HG03457 (cell line): Measurements from ENCODE around the gene SIM1.

ENCODE experiments used
- ATAC-seq: cut with Tn5 transposase; IDR thresholded peaks from one replicate; pipeline ENCODE4 v1.9.1; 2021; ENCODE audit warnings: moderate number of reproducible peaks; ENCODE audit not compliant: unreplicated experiment

Gene SIM1

DNA sequence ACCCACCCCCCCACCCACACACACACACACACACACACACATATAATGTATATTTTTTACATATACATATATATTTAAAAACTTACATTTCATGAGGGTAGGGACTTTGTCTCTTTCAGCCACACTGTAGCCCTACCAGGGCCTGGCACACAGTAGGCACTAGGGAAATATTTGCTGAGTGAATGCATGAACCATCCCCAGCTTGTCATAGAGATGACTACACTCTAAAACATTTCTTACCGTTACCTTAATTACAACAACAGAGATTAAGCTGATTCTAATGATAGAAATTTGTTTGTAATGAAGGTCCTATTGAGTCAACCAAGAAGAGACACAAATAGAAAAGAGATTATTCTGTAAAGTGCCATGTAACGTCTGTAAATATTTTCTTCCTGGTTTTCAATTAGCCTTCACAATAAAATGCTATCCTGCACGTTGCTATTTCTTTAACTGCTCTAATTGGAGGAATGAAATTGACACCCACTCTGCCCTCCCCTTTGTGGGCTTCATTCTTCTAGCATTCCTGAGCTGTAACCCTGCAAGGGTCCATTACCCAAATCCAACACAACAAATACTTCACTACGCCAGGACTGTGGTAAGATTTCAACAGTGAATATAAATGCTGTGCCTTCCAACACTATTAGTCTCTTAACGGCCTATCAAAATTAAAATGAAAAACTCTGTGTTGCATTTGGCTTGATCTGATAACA lies 30.8 kb downstream of the SIM1 start:
- ATAC-seq = no peak

DNA sequence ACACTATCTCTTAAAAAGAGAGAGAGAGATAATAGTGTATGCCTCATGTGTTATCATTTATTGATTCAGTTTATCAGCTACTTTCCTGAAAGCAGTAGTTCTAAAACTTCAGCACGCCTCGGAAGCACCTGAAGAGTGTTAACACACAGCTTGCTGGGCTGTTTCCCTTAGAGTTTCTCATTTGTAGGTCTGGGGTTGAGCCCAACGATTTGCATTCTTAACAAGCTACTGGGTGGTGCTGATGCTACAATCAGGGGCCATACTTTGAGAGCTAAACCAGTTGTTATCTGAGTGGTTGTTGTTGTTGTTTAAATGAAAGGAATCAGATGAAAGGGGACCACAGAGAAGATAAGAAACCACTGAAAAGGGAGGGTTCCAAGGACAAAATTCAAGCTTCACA lies 32.6 kb downstream of the SIM1 start:
- ATAC-seq = no peak

DNA sequence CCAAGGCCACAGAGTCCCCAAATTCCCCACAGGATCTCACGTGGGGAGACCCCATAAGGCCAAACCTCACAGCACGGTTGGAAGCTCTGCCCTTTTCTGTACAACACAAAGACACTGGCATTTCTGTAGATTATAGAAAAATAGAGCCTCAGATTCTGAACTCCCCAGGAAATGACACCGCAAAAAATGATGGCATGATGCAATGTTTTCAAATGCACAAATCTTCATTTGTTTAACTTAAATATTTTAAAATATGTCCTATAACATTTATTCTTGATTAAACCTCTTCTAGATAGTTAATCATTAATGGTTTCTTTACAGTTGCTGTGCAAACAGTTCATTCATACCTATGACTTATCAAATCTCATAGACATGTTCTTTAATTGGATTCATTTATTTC lies 33.8 kb downstream of the SIM1 start:
- ATAC-seq = no peak

DNA sequence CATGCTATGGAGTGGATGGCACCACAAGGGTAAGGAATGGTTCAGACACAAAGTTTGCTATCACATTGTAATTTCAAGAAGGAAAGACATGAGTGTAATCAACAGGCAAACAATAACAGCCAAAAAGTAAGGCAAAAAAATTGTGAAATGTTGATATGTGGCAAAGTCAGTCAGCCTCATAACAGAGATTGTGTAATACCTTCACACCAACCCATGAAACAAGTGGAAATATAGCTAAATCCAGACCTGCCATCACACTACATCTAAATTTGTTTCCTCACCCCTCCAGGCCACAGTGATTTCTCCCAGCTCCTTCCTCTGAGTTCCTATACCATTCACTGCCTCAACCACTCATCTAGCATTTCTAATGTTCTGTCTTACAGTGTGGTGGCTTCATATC lies 37.3 kb downstream of the SIM1 start:
- no peak for ATAC-seq

DNA sequence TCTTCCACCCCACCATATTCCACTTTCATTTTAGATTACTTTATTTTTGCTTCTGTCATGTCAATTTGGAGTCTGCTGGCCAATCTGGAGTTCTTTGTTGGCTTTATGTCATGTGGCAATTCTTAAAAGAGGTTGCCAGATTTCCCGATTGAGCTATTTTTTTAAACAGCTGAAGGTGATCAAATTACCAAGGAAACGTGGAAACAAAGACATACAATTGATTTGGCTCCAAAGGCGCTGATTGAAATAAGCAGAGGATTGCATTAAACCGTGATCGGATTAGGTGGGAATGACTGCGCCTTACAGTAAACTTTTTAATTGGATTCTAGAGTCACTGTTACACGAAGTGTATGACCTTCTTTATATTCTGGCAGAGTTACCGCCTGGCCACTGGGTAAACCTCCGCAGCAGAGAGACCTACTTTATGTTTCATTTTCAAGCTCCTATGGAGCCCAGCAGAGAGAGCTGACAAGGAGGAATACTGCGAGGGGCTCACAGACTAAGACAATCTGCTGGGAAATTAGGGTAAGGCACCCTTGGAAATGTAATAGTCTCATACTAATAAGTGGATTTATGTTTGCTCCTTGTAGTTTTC lies 37.9 kb downstream of the SIM1 start:
- no peak for ATAC-seq

DNA sequence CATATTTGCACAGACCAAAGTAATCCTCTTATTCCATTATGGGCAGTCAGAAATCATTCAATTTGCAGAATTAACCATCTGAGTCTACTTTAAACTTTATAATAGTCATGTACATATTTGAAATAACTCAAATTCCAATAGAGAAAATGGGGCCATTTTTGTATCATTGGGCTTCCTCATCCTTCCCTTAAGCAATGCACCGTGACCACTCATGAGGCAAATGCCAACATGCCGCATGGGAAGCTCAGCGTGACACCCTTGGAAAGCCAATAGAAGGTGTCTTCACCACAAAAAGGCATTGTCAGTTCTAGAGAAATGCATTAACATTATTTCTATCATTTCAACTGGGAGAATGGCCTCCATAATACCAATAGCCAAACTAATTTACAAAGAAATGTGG lies 38.5 kb downstream of the SIM1 start:
- no peak for ATAC-seq

DNA sequence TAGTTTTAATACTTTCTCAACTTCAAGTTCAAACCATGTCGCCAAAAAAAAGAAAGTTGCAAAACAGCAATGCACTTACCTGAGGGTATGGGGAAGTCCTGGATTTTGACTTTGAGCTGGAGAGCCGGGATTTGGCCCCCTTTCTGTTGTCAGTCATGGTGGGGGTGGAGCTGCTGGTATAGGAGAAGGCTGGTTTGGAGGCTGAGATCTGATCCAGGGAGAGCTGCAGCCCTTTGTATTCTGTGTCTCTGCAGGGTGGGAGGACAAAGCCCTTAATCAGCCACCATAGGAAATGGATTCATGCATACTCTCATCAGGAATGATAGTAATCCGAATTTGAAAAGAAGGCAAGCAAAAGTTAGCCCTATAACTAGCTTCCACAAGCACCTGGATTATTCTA lies 44.0 kb downstream of the SIM1 start:
- no peak for ATAC-seq

DNA sequence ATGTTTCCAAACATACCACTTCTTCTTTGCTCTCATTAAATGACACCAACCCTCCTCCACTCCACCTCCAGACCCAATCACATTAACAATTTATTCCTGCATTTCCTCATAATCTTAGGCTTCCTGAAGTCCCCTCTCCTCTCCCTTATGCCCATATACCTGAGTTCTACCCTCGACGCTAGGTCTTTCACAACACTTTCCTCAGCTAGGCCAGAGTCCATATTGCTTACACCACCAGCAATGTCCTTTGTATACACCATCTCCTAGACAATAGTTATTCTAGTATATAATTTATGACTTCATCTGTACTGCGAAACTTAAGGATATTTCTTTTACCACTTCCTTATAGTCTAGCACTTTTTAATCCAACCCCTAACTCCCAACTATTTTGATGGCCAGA lies 47.7 kb downstream of the SIM1 start:
- ATAC-seq = no peak

DNA sequence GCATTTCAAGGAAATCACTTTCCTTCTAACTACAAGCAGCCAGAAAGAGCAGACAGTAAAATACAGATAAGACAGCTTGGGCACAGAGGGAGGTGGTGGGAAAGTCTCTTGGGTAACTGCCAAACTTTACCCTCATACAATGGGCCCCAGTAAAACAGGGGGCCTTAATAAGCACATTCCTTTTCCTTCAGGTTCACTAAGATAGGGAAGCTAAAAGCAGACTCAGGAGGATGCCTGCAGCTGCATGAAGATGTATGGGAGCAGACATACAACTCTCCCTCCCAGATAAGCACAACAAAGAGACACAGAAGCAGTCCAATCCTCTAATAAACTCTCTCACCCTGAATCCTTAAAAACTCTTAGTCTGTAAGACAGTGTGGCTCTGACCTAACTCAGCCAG lies 49.0 kb downstream of the SIM1 start:
- no peak for ATAC-seq

DNA sequence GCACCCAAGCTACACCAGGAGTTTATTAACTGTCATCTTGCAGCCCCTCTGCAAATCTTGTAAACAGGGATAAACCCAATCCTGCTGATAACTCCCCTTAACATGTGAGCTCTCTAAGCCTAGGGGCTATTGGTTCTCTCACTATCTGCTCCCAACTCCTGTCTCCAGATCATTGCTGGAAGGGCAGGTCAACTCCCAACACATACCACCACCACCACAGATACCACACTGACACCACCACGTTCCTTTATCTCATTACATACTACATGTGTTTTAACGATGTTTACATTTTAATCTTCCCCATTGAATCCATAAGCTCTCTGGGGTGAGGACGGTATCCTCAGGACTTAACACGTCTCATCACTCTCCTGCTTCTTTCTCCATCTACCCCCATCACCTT lies 51.8 kb downstream of the SIM1 start:
- ATAC-seq = no peak

DNA sequence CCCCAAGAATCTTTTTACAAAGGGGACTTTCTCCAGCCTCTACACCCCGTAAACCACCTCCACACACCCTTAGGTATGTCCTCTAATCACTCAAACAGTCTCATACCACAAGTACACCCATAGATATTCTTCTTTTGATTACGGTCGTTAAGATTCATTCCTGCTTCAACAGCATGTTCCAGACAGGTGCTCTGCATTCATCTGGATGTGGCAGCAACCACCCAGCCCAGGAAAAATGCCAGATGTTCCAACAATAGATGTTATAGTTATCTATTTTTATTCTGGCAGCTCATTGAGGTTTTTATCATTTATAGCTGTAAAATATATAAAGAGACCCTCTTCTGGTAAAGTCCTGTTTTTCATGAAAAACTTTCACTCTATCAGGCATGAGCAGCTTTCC lies 60.7 kb downstream of the SIM1 start:
- ATAC-seq = no peak

DNA sequence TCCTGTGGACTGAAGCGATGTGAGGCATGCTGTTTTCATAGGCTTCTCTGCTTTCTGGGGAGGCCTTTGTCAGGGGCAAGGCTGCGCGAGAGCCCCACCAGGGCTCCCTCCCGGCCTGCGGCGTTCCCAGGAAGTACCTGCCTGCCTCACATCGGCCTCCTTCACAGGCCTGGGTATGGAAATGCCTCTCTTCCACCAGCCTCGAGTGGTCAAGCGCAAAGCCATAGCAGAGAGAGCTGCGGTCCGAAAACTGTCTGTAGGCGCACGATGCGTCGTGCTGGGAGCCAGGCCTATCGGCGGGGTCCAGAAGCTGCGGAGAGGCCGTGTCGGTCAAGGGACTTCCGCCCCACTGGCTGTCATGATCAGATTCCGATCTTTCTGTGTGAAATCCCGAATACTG lies 71.2 kb downstream of the SIM1 start:
- ATAC-seq = no peak

DNA sequence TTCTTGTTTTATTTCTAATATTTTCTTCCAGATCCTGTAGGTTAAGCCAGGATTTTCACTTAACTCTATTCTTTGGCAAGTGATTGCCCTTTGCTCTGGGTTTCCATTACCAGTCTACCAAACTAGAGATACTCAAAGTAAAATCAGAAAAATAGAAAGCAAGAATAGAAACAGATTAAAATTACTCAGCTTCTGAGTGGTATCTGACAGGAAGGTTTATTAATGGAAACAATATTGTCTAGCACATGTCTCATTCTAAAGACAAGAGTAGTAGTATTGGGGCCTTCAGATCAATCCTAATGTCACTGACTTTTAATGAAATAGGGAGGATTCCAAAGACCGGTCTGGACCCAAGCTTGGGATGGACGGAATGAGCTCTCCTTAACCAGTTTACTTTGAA lies 72.3 kb downstream of the SIM1 start:
- no peak for ATAC-seq

DNA sequence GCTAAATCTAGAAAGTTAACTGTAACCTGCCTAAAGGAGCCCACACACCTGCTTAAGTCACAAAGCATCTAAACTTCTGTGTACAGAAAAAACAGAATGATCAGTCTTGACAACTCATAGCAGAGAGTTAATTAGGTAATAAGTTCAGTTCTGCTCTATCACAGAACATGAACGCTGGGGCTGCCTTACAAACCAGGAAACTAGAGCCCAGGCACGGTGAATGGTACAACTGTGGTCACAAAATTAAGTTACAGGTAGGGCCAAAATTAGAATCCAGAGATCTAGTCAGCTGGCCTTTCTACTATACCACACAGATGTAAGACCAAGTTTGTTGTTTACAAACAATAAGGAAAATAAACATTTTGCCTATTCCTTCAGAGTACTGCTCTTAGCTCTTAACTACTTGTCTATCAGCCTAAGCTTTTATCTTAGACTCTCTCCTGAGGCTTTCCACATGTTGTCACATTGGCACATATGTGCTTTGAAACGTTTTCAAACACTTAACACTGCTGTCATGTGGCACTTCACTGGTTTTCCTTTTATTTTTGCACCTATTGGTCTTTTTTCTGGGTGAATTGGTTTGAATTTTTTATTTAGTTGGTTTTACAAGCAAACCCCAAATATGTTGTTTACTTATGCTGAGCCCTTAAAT lies 75.7 kb downstream of the SIM1 start:
- ATAC-seq = no peak

DNA sequence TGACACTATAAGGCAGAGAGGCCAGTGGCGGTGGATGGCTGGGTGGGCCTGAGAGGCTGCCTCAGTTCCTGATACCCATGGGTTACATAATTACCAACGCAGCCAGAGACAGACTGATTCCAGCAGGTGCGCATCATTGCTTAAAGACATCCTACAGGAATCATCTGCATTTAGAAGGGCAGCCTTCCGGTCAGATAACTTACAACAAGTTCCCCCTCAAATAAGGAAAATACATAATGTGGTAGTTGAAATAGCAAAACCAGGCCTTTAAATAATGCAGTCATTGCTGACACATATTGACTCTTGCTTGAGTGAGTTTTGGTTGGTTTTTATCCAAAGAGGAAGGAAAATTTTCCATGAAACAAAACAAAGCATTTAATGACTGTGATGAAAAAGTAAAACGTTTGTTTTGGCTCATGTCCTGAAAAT lies 81.9 kb downstream of the SIM1 start:
- no peak for ATAC-seq

DNA sequence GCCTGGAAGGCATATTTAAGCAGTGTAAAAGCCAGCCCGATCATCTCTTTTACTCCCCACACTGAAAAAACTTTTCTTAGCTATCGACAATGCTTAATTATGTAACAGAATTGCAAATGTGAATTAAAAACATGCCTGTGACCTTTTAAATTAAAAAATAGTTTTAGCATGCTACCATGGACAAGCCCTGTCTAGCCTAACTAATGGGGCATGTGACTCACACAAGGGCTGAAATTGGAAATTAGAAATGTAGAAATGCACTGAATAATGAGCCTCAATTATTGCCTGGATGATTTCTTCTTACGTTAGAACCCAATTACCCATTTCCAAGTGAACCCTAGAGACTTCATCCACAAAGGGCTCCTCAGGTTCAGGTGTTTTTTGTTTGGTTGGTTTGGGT lies 82.7 kb downstream of the SIM1 start:
- ATAC-seq = no peak

DNA sequence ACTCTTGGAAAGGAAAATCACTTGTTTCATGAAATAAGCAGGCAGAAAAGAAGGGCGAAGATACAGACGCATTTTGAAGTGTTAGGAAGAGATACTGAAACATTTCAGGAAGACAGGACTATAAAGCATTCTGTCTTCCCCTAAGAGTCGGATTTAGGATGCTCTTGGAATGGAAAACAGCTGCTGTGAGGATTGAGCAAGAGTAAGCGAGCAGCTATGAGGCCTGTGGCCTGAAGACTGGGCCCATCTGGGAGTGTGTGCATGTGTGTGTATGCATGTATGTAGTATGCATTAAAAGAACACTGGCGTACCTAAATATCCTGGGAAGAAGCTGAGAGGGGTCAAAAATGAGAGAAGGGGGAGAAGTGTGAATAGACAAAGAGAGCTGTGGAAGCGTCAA lies 83.6 kb downstream of the SIM1 start:
- ATAC-seq = no peak

DNA sequence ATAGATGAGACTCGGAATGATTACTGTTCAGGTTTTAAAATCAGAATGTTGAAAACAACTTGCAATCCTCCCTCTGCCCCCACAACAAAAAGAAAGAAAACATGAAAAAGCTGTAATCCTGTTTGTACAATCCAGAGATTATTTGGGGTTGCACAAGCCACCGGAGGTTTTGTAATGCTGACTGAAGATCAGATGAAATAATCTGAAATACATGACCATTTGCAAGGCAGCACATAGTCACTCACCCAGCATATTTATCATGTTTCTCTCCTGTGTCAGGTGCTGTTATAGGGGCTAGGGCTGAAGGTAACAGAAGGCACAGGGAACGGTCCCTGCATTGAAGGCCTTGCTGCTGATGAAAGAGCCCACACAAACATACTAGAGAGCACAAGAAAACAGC lies 85.3 kb downstream of the SIM1 start:
- no peak for ATAC-seq

DNA sequence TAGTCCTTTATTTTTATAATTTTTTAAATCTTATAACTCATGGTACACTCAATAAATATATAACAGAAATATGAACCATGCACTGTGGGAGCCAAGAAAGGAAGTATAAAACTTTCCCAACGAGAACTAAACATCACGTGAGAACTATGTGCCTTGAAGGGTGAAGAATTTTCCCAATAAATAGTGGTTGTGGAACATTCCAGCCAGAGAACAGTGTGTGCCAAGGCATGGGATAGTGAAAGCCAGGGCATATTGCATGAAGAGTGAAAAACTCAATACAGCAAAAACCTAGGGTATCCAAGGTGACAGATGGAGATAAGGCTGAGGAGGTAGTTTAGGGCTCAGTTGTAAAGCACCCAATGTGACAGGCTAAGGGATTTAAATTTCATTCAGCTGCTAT lies 86.1 kb downstream of the SIM1 start:
- ATAC-seq = no peak

DNA sequence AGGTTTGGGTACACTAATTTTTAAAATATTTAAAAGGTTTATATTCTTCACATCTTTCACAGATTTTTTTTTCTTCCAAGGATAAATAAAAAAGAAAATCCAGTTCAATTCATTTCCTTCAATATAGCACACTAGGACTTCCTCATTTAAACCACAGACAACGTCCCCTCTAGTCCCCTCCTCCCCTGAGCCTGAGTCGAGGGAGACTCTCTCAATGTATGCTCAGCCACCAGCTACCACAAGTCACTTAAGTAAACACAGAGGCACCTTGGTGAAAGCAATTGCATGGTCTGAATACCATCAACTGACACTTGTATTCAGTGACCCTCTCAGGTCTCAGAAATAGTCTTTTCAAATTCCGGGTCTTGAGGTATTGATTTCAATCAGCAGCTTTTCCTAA lies 88.6 kb downstream of the SIM1 start:
- ATAC-seq = no peak

DNA sequence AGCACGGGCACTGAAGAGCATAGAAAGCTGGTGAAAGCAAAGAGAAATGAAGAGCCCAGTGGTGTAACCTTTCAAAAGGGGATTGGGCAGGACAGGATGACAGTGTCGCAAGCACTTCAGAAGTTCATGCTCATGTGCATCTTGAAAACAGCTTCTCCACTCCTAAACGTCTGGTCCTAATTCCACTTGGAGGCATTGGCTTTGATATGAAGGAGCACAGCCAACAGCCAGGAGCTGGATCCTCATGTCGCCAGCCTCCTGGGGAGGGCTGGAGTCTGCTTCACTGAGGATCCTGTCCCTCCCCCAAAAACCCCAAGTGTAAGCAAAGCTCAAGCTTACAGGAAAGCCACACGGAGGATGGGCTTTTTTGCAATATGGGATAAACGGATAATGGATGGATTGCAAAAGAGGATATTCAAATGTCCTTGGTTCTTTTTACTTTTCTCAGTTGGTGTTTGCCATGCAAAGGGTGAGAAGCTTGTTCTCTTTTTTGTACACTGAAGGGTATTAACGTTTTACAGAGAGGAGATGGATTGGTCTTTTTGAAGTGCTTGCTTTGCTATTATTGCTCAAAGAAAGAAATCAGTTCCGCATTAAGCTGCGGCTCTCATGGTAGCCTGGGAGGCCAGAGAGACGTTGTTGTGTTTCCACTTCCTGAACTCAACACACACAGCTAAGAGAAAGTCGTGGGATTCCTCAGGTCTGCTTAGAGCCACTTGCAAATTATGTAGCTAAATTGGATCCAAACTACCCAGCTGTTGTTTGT lies 92.2 kb downstream of the SIM1 start:
- ATAC-seq = no peak

DNA sequence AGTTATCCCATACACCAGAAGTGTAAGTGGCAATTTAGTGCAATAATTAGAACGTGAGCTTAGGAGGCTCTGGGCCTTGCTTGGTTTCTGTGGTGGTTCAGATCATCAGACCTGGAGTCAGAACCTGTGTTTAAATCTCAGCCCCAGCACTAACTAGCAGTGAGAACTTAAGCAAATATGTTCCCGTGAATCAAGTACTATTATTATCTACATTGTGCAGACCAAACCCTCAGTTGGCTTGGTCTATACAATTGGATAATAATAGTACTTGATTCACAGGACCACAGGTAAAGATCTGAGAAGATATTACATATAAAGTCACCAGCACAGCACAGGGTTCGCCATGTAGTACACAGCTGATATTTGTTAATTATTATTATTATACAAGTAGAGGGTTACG lies 93.1 kb downstream of the SIM1 start:
- no peak for ATAC-seq
